Stimulated activated naive CD8-positive, alpha-beta T cell treated with anti-CD3 and anti-CD28 coated beads, Interleukin-15, Interleukin-2, amounts not matched to agents 100 U/mL and 50 U/mL, for 24 hours (primary cell): ENCODE measurements around the gene LRP8.
"Not testable (repeated sequence)": the region's sequence is repeated elsewhere in the genome, so short reads cannot be mapped to it uniquely, and the experiment has no call there.

ENCODE experiments used
- ATAC-seq: fragments of 150-1000 bp; cut with Tn5 transposase; one replicate; pipeline ENCODE4 v1.10.0; 2021
- DNase-seq: peaks from one replicate; pipeline ENCODE4 v3.0.0; 2021

LRP8 gene

DNA sequence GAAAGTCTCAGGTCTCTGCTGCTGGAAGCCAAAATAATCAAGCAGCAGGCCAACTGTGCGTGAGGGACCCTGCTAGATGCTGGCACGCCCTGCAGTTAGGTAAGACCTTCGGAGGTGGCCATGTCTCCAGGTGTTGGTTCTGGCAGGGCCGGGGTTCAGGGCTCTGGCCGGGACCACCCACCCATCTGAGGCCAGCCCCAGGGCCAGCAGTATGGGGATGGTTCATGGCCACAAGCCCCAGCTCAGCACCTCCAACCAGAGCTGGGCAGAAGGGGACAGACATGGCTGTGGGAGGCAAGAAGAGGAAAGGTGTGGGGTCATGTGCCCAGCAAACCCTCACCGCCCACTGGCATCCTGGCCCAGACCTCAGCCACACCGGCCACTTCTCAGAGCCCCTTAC lies 23.3 kb downstream of the LRP8 start:
- no peak for DNase-seq
- no peak for ATAC-seq

DNA sequence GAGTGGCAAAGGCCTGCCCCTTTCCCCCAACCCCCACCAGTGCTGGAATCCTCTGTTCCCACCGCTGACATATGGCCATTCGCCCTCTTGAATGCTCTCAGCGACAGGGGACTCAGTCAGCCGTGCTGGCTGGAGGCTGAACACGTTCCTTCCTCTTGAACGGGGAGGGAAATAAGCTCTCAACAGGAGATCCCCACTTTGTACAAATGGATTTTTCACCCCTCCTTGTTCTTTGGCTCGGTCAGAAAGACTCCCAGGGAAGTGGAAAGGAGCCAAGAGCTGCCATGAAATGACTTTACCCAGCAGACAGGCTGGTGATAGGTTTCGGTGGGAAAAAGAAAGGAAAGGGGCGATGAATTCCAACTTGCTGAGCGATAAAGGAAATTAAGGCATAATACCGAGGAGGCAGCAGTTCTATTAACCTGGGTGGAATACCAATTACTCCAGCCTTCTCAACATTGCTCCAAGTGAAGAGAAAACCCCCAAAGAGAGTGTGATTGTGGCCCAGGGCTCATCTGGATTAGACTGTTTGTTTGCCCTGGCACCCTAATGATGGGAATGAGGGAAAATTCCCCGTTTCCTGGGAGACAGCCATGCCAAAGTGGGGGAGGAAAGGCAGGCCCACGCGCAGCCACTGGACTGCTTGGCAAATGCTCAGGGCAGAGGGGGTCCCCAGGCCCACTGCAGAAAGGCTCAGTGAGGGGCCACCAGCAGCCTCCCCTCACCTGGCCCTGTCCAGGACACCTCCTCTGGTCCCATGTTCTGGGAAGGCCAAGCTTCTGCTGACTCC lies 23.9 kb downstream of the LRP8 start:
- no peak for DNase-seq

DNA sequence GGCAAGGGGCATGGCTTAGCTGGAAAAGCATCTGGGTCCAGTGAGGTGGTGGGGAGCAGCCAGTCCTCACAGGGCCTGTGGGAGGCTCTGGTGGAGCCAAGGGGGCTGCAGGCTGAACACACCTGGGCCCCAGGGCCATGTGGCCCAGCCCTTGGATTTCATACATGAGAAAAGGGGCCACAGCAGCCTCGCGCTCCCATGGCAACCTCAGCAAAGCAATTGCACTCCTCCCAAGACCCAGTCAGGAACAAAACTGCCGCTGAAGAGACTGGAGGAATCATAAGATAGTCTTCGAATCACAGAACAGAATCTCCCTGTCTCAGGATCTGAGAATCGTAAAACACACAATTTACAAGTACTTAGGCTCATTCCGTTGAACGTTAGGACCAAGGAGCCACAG lies 24.6 kb downstream of the LRP8 start:
- DNase-seq: no peak
- ATAC-seq: no peak

More for the DNA sequence above, 23.9 kb downstream of the LRP8 start:
- ATAC-seq: no peak

DNA sequence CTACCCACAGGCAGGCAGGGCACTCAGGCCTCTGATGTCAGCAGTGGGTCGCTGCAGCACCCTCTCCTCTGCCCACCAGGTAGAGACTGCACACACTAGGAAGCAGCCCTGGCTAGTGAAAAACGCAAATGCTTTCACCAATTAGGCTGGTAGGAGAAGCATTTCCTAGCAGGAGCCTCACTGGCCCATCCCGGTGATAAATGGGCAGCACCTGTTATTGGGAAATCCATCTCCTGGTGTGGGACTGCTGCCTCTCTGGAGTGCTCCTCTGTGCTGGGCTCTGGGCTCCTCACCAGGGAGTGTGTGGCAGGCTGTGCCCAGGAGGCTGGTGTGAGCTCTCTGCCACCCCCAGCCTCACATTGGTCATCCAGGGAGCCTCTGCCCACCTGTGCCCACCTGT lies 28.6 kb downstream of the LRP8 start:
- no peak for ATAC-seq
- DNase-seq: no peak

DNA sequence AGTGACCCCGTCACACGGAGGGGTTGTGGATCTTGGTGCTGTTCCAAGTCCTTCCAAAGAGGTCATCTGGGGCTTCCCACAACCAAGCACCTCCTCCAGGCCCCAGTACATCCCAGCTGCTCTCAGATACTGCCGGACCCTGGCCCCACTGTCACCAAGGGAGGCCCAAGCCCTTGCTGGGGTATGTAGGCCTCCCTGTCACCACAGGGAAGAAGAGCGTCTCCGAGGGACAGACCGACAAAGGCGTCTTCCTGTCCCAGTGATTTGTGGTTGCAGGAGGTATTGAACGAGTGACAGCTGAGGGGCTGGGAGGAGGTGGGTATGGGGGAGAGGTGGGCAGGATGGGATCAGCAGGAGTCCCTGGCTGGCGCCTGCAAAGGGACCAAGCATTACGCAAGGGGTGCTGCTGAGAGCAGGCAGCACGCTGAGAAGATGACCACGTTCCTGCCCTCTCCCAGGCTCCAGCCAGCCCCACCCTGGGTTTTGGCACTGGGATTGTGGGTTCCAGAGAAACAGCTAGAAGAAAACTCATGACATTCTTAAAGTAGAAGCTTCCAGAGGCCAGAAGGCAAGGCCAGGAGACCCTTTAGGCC lies 29.7 kb downstream of the LRP8 start:
- no peak for ATAC-seq

DNA sequence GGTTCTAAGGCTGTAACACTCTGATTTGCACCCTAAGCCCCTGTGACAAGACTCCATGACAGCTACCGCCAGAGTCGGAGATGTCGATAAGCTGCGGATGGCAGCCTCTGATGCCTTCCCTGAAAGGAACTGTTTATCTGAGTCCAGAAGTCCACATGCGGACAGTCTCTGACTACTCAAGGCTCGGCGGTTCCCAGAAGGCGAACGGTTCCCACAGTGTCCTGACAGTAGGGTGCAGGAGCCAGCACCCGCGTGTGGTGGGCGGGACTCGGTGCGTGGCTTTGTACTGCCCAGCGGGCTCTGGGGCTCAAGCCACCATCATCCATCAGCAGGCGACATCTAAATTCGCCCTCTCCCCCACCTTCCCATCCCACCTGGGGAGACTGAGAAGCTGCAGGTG lies 30.7 kb downstream of the LRP8 start:
- ATAC-seq: no peak
- no peak for DNase-seq

More for the DNA sequence above, 29.7 kb downstream of the LRP8 start:
- no peak for DNase-seq

DNA sequence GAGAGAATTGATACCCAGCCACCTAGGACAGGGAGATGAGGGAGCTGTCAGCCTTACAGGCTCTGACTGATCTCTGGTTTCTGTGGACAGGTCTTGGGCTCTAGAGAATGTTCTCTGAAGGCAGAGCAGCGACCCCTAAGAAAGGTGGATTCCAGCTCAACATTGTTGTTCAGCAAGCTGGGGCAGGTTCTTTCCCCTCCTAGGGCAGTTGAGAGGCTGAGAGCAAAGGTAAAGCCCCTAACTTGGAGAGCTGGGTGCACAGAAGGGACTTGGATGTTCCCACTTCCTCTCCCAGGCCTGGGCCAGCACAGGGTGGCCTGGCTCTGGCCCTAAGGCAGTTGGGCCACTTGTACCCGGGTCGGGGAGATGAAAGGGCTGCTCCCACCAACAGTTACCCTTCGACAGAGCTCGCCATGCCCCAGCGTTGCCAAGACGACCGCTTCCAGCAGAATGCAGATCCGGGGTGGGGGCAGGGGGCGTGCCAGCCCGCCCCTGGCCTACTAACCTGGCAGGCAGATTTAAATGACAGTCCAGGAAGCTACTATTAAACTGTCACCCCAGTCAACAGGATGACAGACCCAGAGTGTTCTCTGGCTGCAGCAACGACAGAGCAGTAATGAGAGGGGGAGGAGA lies 31.6 kb downstream of the LRP8 start:
- DNase-seq: no peak
- ATAC-seq: no peak

DNA sequence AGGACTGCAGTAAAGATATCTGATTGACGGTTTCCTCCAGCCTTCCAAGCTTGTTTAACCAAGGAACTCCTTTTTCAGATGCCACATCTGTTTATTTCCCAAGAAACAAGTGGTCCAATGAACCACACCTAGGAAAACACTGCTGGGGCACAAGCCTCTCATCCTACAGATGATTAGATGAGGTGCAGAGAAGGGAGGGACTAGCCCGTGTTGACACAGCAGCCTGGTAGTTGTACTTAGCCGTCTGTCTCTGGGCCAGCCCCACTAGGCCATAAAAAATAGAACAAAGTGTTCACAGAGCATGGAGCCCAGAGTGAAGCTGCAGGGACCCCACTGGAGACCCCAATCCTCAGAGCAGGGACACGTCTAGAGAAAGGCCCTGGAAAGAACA lies 32.1 kb downstream of the LRP8 start:
- ATAC-seq (no peak), DNase-seq (no peak)

DNA sequence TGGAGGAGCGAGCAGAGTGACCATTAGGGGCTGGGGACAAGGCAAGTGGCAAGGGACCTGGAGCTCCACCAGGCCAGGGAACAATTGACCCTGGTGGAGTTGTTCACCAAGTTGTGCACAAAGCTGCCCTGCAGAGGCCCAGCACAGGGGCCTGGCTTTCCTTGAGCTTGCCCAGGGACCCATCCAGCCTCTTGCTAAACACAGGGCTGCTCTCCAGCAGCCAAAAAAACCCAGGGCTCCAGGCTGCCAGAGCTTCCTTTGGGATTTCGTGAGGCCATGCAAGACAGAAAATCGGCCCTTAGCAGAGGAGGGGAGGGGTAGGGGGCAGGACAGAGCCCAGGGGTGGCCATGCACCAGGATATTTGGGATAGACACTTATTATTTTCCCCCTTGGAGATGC lies 32.6 kb downstream of the LRP8 start:
- DNase-seq: no peak
- no peak for ATAC-seq

DNA sequence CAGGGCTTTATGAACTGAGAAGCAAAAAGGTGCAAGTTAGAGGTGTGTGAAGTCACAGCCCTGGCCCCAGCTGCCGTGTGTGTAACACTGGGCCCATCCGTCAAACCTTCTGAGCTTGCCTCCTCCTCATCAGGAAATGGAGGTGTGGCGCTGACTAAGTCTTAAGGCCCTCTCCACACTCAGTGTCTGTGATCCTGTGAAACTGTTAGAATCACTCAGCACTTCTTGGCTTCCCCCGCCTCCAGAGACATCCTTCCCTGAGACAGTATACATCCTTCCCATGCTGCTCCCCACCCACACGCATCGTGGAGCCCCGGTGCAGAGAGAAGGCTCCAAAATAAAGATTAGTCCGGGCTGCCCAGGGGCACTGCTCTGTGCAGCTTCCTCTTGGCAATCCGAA lies 33.3 kb downstream of the LRP8 start:
- peak; percentile 28 for DNase-seq
- ATAC-seq: peak; percentile 63

DNA sequence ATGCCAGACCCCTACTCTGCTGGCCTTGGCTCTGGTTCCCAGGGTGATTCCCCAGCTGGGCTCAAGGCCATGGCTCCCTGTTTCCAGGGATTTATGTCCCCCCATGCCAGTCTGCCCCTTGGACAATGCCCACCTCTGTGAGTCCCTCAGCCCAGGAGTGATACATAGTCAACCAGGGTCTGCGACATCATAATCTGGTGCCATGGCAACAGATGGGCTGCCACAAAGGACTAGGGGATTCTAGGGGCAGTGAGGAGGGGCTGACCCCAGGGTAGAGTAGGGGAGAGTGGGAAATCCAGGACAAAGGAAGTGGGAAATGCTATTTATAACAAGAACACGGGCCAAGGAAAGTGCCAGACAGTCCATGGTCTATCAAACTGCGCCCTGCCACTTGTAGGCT lies 33.8 kb downstream of the LRP8 start:
- no peak for DNase-seq
- ATAC-seq: no peak

DNA sequence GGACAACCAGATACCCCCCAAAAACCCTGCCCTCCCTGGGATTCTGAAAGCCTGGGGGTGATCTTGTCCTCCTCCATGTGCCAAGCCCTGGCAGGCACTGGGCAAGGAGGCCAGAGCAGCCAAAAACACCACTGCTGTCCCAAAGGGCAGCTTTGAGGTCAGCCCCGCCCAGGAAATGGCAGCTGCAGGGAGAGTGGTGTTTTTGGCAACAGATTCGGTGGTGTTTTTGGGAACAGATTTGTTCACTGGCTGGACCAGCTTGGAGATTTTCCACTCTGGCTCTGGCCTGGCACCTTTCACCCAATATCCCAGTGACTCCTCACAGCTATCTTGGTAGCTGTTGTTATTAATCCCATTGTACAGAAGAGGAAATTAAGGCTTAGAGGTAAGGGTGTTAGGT lies 34.7 kb downstream of the LRP8 start:
- DNase-seq: no peak
- no peak for ATAC-seq

DNA sequence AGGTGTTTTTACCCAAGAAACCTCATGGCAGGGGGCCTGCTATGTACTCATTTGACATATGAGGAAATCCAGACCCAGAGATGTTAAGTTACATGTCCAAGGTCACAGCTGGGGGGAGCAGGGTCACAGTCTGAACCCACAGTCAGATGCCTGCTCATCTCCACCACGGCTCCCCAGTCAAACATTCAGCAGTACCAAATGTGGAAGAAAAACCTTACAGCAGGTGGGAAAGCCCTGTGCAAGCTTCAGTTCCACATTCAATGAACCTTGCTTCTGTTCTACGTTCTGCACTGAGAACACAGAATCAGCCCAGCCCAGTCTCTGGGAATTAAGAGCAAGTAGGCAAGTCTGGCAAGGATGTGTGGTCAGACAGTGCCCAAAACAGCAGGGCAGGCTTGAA lies 35.2 kb downstream of the LRP8 start:
- DNase-seq (no peak), ATAC-seq (no peak)

DNA sequence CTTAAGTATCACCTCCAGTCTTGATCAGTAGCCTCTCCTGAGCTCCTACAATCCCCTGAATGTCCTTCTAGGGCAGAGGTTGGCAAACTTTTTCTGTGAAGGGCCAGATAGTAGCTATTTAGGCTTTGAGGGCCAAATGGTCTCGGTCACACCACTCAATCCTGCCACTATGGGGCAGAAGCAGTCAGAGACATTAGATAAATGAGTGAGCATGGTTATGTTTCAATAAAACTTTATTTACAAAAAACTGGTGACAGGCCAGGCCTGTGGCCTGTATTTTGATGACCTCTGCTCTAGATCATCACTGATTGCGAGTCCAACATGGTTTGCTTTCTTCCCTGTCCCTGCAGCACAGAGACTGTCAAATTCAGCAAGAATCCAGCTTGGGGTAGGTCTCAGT lies 36.3 kb downstream of the LRP8 start:
- DNase-seq (no peak), ATAC-seq (no peak)

DNA sequence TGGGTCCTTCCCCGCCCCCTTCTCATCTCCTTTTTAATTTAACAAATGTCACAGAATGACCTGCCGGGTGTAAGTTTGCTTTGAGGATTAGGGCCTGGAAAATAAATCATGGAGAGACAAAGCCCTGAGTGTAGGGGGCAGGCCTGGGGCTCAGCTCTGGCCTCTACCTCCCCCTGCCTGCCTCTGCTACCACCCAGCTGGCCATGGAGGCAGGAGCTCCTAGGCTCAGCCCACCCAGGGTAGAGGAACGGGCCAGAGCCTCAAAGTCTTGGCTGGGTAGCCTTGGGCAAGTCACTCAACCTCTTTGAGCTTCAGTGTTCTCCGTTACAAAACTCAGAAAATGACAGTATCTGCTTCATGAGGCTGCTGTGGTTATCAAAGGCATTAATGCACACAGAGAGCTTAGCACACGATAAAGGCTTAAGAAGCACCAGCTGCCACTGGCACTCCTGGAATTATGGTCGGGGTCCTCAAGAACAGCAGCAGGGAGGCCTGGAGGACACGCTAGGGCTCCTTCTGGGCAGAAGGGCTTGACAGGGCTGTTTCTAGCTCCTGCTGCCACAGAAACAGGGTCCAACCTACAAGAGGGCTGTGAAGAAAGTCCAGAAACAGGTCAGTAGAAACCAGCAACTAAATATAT lies 39.0 kb downstream of the LRP8 start:
- ATAC-seq (no peak), DNase-seq (no peak)

DNA sequence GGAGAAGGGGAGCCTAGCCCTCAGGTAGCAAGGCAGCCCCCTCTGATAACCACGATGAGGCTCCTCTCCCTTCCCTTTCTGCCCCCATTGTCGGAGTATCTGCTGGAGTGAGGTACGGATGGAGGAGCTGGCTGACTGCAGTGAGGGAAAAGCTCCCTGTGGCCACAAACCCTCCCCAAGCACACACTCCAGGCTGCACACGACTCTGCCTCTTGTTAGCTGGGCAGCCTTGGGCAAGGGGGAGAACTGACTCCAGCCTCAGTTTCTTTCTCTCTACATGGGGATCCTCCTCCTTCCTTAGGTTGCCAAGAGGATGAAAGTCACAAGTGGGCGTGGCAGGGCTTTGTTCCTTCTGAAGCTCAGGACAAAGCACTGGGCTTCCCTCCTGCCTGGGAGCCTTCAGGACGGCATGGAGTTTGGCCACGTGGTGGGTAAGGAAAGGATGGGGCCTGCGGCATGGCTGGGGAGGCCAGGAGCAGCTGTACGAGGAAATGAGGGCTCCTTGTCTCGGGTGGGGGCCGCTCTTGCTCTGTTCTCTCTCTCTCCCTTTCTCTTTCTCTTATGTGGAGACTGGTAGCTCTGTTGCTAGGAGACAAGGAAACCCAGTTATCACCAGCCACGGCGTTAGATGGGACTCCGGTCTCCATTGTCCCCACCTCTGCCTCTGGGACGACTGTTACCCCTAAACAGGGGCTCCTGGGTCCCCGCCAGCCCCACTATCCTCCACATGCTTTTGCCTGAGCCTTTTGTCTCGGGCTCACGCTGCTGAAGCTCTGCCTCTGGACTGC lies 39.7 kb downstream of the LRP8 start:
- ATAC-seq (no peak), DNase-seq (no peak)

DNA sequence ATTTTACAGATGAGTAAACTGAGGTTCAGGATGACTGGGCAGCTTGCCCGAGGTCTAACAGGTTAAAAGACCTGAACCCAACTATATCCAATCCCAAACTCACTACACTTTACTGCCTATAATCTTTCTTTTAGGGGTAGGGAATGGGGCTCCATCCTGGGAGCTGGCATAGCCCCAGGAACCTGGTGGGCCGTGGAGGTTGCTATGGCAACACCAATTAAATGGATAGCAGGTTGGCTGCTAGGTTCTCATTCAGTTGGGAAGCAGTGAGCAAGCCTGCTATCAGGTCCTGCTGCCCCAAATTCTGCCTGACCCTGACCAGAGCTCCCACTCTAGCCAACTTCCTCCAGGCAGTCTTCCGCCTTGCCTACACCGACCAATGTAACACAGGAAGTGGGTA lies 40.9 kb downstream of the LRP8 start:
- ATAC-seq: no peak
- DNase-seq: no peak

DNA sequence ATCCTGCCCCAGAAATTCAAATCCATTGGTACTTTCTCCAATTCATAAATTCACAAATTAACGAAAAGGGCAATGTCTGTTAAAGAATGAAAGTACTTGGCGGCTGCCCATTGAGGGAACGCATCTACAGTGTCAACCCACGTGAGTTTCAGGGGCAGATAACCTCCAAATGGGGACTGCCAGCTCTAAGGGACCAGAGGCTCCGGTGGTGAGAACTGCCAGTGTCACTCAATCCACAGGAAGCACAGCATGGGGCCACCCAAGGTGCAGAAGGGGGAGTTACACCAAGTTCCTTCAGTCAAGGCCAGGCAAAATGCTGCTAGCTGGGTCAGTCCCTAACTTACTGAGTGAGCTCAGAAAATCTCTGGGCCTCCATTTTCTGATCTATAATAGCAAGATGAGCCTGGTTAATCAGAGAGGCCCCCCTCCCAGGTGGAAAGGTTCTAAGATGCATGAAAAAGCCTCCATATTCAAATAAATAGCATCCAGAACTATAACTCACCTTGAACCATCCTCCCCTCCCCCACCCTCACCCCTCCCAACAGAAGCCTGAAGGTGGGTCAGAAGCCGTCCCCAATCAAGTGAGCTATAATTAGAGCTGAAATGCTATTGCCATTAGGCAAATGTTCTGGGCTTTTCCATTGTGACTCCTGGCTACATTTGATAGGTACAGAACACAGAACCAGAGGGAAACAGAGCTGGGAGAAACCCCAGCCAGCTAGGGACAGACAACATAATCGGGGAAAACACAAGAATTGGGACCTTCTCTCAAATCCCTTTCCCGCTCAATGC lies 41.7 kb downstream of the LRP8 start:
- DNase-seq: no peak
- peak; percentile 25 for ATAC-seq

DNA sequence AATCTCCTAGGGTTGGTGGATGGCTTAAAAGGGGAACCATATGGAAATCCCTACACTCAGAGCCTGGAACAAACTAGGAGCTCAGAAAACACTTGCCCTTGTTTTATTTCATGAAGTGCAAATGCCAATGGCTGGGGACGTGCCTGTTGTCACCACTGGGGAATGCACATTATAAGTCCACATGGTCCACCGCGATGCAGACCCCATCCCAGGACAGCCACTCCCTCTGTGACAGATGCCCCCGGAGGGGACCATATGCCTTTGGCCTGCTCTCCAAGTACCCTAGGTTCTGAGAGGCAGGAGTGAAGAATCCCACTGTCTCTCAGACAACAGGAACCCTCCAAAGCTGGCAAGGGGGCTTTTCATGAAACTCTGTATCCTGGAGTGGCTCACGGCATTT lies 42.3 kb downstream of the LRP8 start:
- DNase-seq (no peak), ATAC-seq (no peak)

DNA sequence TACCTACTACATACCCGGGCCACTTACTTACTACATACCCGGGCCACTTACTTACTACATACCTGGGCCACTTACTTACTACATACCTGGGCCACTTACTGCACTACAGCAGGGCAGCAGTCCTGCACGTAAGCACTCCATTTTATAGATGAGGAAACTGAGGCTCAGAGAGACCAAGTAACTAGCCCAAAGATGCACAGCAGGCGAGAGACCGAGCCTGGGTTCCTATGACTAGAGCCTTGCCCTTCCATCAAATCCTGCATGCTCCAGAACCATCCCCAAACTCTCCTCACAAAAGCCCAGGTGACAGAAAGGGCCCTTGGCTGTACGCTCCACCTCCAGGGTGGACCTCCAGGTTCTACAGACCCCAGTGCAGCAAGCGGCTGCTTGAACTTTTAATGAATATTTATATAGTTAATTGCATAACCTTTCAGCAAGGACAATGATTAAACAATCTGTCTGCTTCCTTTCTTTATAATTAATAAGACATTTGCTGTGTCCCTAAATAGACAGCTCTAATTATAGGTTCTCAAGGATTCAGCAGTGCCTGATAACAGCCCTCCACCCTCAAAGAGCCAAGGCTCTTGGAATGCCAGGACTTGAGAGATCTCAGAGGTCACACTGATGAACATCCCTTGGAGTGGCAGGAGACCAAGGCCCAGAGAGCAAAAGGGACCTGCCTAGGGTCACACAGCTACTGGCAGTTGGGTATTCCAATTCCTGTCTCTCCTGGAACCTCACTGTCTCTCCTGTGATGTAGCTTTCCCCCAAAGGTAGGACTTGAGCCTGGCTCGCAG lies 43.4 kb downstream of the LRP8 start:
- ATAC-seq (no peak), DNase-seq (no peak)

DNA sequence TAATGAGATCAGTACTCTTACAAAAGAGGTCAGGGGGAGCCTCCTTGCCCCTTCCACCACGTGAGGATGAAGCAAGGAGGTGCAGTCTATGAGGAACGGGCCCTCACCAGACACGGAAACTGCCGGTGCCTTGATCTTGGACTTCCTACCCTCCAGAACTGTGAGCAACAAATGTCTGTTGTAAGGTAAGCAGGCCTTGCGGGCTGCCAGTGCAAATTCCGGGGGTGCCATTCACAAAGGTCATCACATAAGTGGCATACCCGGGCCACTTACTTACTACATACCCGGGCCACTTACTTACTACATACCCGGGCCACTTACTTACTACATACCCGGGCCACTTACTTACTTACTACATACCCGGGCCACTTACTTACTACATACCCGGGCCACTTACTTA lies 44.7 kb downstream of the LRP8 start:
- DNase-seq, ATAC-seq: not testable (repeated sequence)
